Mucosa of gallbladder (tissue), 1 donor: ENCODE measurements around the gene CHRNE. TPM values are rescaled to one million over a fixed set of nuclear protein-coding genes. Genes with fewer than 3 reads are reported as not detected.
"Not testable (repeated sequence)": the region's sequence is repeated elsewhere in the genome, so short reads cannot be mapped to it uniquely, and the experiment has no call there.

ENCODE experiments used
- DNase-seq: peaks from one replicate; pipeline ENCODE4 v3.0.0-alpha.2; 2020; ENCODE audit warnings: low spot score
- total RNA-seq: library from RNA; stranded (reverse); gene quantifications from one replicate; pipeline ENCODE4 v1.2.1, GENCODE V29; 2021
- donor health status: DM: no; HTN: no; CAD: no.

Gene CHRNE
- total RNA-seq, 1 donor from 2014 or later: 9.4 TPM

- no peak for DNase-seq
Observed at GRCh38 chr17:4887581-4887980, 15.3 kb downstream of the CHRNE start.

- no peak for DNase-seq
Observed at GRCh38 chr17:4886830-4887229, 16.1 kb downstream of the CHRNE start.

DNA sequence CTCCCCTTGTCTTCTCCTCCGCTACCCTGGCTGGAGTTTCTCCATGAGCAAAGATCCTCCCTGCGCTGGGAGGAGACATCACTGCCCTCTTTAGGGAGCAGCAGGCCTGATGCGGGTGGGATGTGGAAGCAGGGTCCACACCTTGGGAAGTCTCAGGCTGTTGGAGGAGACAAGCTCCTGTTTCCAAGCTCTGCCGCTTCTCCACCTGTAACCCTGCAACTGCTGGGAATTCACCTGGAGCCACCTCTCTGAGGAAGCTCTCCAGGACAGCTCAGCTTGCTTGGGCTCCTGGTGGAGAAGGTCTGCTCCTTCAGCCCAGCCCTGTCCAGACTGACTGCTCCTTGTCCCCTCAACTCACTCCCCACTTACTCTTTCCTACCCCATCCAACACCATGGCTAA, 18.4 kb downstream of the CHRNE start:
- DNase-seq: no peak

DNA sequence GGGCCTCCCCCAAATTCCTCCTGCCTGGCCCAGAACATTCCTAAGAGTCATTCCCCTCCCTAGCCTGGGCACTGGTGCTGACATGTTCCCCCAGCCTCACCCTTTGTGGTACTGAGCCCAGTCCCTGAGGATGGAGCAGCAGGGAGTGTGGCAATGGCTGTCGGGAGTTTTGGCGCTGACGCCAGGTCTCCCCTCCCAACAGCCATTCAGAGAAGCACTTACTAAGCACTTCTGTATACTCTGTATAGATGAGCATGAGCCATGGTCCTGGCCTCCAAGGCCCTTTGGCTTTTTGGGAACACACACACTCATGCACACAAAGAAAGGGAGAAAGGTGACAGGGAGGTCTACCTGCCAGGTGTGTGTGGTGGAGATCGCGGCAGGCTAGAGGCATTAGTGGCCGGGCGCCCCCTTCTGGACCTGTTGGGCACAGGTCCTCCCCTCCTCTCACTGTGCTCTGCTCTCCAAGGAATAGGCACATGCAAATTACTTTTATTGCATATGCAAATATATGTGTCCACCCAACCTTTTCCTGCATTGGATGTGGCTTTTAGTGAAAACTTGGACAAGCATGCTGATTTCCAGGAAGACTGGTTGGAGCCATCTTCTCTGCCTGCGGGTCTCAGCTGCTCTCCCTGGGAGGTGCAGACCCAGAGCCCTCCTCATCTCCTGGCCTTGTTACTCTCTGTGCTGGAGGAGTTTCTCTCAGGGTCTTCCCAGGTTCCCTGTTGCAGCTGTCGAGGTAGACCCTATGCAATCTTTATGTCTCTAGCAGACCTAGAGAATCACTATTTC, 20.9 kb downstream of the CHRNE start:
- peak; percentile 52 for DNase-seq

- DNase-seq: no peak
Observed at GRCh38 chr17:4880857-4881256, 22.0 kb downstream of the CHRNE start.

DNA sequence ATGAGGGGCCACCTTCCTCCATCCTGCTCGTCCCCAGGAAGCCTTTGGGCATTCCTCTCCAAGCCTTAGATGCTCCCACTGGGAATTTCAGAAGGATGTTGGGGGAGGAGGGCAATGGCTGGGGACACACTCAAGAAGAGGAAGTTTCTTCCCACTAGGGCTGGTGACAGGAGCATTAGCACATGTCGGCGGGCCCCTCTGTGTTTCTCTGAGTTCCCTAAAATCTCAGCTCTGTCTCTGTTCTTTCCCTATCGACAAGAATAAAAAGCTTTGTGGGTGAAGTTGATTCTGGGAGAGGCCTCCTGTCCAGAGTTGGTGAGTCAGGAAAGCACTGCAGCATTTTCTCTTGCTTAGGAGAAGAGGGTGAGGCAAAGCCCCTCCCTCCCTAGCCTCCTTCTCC, 23.3 kb downstream of the CHRNE start:
- no peak for DNase-seq

DNA sequence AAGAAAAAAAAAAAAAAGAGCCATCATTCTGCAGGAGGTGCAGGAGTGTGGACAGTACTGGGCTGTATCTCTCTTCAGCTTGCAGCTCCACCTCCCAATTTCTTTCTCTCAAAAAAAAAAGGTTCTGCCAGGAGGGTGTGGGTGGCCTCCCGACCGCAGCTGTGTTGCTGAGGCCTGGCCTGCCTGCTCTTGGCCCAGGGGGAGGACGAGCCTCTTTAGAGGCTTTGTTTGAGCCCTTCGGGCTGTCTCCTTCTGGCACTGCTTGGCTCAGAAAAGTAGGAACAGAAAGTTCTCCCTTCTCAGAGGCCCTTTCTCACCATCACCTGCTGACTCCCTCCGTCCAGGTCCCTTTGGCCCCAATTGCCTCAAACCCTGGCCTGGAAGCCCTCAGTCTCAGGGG, 25.8 kb downstream of the CHRNE start:
- DNase-seq: no peak

- DNase-seq: no peak
Observed at GRCh38 chr17:4872786-4873185, 30.1 kb downstream of the CHRNE start.

DNA sequence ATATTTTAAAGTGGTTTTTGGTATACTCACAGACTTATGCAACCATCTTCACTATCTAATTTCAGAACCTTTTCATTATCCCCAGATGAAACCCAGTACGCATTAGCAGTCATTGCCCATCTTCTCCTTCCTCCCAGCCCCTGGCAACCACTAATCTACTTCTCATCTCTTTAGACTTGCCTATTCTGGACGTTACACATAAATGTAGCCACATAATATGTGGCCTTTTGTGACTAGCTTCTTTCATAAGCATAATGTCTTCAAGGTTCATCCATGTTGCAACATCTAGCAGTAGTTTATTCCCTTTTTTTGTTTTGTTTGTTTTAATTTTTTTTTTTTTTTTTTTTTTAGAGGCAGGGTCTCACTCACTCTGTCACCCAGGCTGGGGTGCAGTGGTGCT, 32.0 kb downstream of the CHRNE start:
- DNase-seq: no peak

DNA sequence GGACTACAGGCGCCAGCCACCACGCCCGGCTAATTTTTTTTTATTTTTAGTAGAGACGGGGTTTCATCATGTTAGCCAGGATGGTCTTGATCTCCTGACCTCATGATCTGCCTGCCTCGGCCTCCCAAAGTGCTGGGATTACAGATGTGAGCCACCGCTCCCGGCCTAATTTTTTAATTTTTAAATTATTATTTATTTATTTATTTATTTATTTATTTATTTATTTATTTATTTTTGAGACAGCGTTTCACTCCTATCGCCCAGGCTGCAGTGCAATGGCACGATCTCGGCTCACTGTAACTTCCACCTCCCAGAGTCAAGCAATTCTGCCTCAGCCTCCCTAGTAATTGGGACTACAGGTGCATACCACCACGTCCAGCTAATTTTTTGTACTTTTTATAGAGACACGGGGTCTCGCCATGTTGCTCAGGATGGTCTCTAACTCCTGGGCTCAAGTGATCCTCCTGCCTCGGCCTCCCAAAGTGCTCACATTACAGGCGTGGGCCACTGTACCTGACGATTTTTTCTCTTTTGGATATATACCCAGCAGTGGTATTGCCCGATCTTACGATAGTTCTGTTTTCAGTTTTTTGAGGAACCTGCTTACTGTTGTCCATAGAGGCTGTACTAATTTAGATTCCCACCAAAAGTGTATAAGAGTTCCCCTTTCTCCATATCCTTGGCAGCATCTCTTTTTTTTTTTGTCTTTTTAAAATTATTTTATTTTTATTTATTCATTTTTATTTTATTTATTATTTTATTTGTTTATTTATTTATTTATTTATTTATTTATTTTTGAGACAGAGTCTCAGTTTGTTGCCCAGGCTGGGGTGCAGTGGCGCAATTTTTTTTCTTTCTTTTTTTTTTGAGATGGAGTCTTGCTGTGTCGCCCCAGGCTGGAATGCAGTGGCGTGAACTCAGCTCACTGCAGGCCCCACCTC, 33.6 kb downstream of the CHRNE start:
- not testable (repeated sequence) for DNase-seq

GRCh38 chr17:4867535-4867934, 35.4 kb downstream of the CHRNE start:
- not testable (repeated sequence) for DNase-seq

- no peak for DNase-seq
Observed at GRCh38 chr17:4863321-4863720, 39.6 kb downstream of the CHRNE start.

- no peak for DNase-seq
Observed at GRCh38 chr17:4862720-4863119, 40.2 kb downstream of the CHRNE start.

DNA sequence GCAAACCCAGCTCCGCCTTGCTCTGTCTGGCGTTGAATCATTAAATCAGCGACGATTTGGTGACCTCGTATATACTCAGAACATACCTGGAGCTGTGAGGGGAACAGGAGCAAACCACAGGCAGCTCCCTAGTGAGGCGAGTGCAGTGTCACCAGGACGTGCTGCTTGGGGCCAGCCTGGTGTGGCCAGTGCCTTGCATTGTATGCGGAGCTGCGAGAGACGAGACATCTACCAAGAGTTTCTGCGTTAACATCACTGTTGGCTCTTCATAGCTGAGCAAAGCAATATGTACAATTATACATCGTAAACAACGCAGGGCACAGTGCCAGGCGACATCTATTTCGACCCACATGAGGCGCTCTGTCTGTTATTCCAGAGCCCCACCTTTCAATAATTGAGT, 41.8 kb downstream of the CHRNE start:
- no peak for DNase-seq

GRCh38 chr17:4860651-4861050, 42.2 kb downstream of the CHRNE start:
- no peak for DNase-seq

DNA sequence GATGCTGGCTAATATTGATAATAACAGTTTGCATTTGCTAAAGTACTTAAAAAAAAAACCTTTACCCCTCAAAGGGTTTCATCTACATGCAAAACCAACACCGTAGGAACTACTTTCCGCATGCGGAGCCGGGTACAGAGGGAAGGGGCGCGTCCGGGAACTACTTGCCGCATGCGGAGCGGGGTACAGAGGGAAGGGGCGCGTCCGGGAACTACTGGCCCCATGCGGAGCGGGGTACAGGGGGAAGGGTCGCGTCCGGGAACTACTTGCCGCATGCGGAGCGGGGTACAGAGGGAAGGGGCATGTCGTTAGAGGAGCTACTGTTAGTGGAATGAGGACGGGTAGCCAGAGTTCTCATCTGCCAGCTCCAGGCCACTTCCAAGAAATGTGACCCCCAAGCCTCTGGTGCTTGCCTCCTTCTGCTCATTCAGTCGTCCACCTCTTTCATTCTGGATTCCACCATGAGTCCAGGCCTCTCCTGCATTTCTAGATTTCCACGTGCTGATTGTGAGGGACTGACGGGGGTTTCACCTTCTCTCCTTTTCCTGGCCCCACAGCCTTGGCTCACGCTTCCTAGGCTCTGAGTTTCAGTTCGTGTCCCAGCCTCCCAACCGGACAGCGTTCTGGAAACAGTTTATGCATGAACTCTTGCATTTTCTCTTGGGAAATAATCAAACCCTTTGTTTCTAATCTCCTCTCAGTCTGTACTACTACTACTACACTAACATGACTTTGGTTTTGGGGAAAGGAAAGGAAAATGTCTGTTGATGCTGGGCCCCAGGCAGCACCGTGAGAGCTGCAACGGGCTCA, 42.9 kb downstream of the CHRNE start:
- no peak for DNase-seq

DNA sequence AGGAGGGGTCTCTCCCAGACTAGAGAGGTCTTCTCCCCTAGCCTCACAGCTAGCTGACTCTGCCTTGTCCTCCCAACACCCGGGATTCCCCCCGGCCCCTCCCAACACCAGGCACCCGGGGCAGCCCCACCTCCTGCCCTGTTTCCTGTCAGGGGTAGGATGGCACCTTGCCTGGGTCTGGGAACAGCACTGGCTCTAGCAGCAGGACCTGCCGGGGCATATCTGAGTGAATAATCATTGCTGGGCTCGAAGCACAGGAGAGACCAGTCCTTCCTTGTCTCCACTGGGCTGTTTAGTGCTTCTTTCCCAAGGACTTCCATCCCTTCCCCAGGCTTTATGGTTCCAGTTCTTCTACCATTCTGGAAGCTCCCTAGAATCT, 44.0 kb downstream of the CHRNE start:
- DNase-seq: peak; percentile 44

DNA sequence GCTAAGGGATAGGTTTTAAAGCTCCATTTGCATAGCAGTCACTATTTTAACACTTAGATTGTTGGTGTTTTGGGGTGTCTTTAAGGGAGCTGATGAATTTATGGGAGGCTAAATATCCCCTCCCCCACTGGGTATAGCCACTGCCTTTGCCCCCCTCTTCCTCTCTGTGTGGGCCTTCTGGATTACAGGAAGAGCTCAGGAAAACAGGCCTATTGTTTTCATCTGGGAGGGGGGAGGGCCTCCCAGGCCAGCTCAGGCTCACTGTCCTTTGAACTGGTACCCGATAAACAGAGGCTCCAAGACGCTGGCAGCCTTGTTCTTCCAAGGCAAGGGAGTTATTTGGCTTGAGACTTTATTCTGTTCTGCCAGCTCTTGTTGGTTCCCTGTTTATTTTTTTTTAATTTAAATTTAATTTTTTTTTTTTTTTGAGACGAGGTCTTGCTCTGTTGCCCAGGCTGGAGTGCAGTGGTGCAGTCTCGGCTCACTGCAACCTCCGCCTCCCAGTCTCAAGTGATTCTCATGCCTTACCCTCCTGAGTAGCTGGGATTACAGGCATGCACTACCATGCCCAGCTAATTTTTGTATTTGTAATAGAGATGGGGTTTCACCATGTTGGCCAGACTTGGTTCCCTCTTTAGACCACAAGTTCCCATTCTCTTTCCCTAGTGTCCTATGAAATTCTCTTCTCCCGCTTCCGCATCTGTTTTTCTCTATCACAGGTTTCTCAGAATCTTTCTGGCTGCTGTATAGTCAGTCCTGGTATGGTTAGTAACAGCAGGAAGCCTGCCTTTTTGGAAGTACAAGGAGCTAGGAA, 44.6 kb downstream of the CHRNE start:
- DNase-seq: peak; percentile 40

GRCh38 chr17:4857347-4857746, 45.6 kb downstream of the CHRNE start:
- not testable (repeated sequence) for DNase-seq

DNA sequence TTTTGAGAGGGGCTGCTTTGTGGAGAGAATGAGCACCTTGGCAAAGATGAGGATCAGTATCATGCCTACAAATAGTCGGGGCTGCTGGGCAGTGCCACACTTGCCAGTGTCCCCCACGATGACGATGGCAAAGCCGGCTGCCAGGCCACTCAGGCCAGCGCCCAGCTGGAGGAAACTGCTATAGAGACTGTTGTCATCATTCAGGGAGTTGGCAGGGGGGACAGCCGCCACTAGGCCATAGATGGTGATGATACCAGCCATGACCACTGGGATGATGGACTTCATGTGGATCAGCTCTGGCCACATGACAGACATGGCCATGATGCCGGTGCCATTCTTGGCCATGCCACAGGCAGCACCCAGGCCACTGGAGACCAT, 46.0 kb downstream of the CHRNE start:
- no peak for DNase-seq

- no peak for DNase-seq
Observed at GRCh38 chr17:4856271-4856936, 46.5 kb downstream of the CHRNE start.
